Colonic mucosa (tissue), 4 donors: ENCODE data around the gene KRTAP4-12. TPM values are rescaled to one million over a fixed set of nuclear protein-coding genes. Genes with fewer than 3 reads are reported as not detected.

Experiments
- DNase-seq: peaks from one replicate; pipeline ENCODE4 v3.0.0-alpha.2; 2020
- H3K27ac ChIP-seq: fragments of 200-600 bp; one replicate; pipeline ENCODE4 v1.8.0; 2021
- H3K27me3 ChIP-seq: fragments of 200-600 bp; one replicate; pipeline ENCODE4 v1.8.0; 2021
- H3K36me3 ChIP-seq: fragments of 200-600 bp; one replicate; pipeline ENCODE4 v1.8.0; 2021
- H3K4me1 ChIP-seq: fragments of 200-600 bp; one replicate; pipeline ENCODE4 v1.8.0; 2021; ENCODE audit warnings: mild to moderate bottlenecking
- H3K4me3 ChIP-seq: fragments of 200-600 bp; one replicate; pipeline ENCODE4 v1.8.0; 2021
- H3K9ac ChIP-seq, 2 donors: one replicate each; pipeline ENCODE4 v1.7.0; 2013; ENCODE audit warnings: control low read depth in 2 of 2, low read depth in 2 of 2, low read length in 2 of 2
- H3K9me3 ChIP-seq: fragments of 200-600 bp; one replicate; pipeline ENCODE4 v1.8.0; 2021
- CTCF ChIP-seq: fragments of 200-600 bp; IDR thresholded peaks from one replicate; pipeline ENCODE4 v1.8.0; 2022; ENCODE audit warnings: antibody characterized with exemption, mild to moderate bottlenecking
- intact Hi-C: fragments of 100-400 bp; cut with DNase I; formaldehyde crosslinking; loops from one replicate; pipeline ENCODE4 v1.14.1; 2022
- total RNA-seq, 2 donors: library from RNA; stranded (reverse); fragmentation: NEBNext Ultra II Directional in 1 of 2; extraction: Animal tissue kit (Norgen Biotek cat#: 25700) in 1 of 2; gene quantifications; one replicate each; pipeline ENCODE4 v1.2.1, GENCODE V29; 2021
- donor health status: healthy.
- donor health status: DM: no; HTN: no; CAD: no.
- donor health status: DM: no; HTN: no; CAD: no.

The KRTAP4-12 gene
- total RNA-seq, 2 donors from 2014 or later: not detected

DNA sequence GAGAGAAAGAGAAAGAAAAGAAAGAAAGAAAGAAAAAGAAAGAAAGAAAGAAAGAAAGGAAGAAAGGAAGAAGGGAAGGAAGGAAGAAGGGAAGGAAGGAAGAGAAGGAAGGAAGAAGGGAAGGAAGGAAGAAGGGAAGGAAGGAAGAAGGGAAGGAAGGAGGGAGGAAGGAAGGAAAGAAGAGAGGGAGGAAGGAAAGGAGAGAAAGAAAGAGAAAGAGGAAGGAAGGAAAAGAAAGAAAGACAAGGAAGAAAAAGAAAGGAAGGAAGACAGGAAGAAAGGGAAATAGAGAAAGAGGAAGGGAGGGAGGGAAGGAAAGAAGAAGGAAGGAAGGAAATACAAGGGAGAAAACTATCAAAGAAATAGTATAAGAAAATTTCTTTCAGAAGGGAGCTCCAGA is 47.2 kb downstream of the KRTAP4-12 start:
- no peaks in the 10 kb centered on the region for H3K27me3 ChIP-seq
- no peak for TF ChIP-seq CTCF
- no peak overlapping the region for H3K4me3 ChIP-seq
- intact Hi-C loops: no loop called here
- DNase-seq: no peak
- no peaks in the 10 kb centered on the region for H3K36me3 ChIP-seq
- no peak overlapping the region for H3K27ac ChIP-seq
- H3K9me3 ChIP-seq: no peaks in the 10 kb centered on the region
- no peaks in the 10 kb centered on the region for H3K4me1 ChIP-seq
- H3K9ac ChIP-seq: no peak overlapping the region

DNA sequence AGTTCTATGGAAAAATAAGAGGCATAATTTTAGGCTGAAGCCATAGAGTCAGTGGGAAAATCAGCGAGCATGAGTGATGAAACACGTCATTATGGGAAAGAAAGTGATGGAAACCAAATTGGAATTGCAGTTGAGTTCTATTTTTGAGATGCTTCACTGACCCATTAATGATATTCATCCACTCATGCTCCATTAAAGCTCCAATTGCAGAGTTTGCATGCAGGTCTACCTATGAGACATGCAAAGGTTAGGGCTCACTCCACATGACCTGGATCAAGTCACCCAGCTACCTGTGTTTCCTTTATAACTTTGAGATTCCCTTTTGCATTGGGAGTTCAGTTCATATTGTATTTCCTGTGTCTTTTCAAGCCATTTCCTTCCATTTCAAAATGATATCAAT is 50.3 kb downstream of the KRTAP4-12 start:
- Histone ChIP-seq H3K27ac (no peak overlapping the region), H3K27me3 (no peaks in the 10 kb centered on the region), H3K36me3 (no peaks in the 10 kb centered on the region), H3K9ac (no peak overlapping the region), H3K4me1 (no peaks in the 10 kb centered on the region), H3K4me3 (no peak overlapping the region), H3K9me3 (no peaks in the 10 kb centered on the region)
- no peak for DNase-seq
- no peak for TF ChIP-seq CTCF
- intact Hi-C loops: no loop called here

Other genes starting within 250 kb of the KRTAP4-12 start
- 1,000 to 10,000 TPM; 1,610 to 1,735 TPM for gene KRT20, start 238.9 kb downstream of the KRTAP4-12 start, total RNA-seq
- 1 to 10 TPM in 1 of 2 donors, under 1 TPM in 1; 0.27 to 1.2 TPM for gene KRT23, start 186.5 kb downstream of the KRTAP4-12 start, total RNA-seq
- gene KRT39, start 157.2 kb downstream of the KRTAP4-12 start, total RNA-seq: not detected
- gene KRT40, start 139.9 kb downstream of the KRTAP4-12 start, total RNA-seq: under 1 TPM in 1 of 2 donors, not detected in 1; 0.32 TPM
- gene KRTAP3-3, start 130.0 kb downstream of the KRTAP4-12 start, total RNA-seq: not detected
- gene KRTAP3-2, start 124.3 kb downstream of the KRTAP4-12 start, total RNA-seq: not detected
- not detected for gene KRTAP3-1, start 115.1 kb downstream of the KRTAP4-12 start, total RNA-seq
- gene KRTAP1-5, start 97.0 kb downstream of the KRTAP4-12 start, total RNA-seq: not detected
- not detected for gene KRTAP1-4, start 94.0 kb downstream of the KRTAP4-12 start, total RNA-seq
- gene KRTAP1-3, start 89.3 kb downstream of the KRTAP4-12 start, total RNA-seq: not detected
- gene KRTAP1-1, start 82.7 kb downstream of the KRTAP4-12 start, total RNA-seq: not detected
- not detected for gene KRTAP2-1, start 76.9 kb downstream of the KRTAP4-12 start, total RNA-seq
- gene KRTAP2-2, start 69.0 kb downstream of the KRTAP4-12 start, total RNA-seq: not detected
- gene KRTAP2-3, start 64.1 kb downstream of the KRTAP4-12 start, total RNA-seq: not detected
- gene KRTAP2-4, start 58.3 kb downstream of the KRTAP4-12 start, total RNA-seq: not detected
- gene KRTAP4-7, start 40.0 kb downstream of the KRTAP4-12 start, total RNA-seq: not detected
- not detected for gene KRTAP4-8, start 26.0 kb downstream of the KRTAP4-12 start, total RNA-seq
- not detected for gene KRTAP4-16, start 22.0 kb downstream of the KRTAP4-12 start, total RNA-seq
- gene KRTAP4-9, start 18.8 kb downstream of the KRTAP4-12 start, total RNA-seq: not detected
- gene KRTAP4-11, start 5.8 kb downstream of the KRTAP4-12 start, total RNA-seq: not detected
- gene KRTAP4-6, start 16.4 kb upstream of the KRTAP4-12 start, total RNA-seq: not detected
- gene KRTAP4-5, start 25.6 kb upstream of the KRTAP4-12 start, total RNA-seq: not detected
- not detected for gene KRTAP4-4, start 36.6 kb upstream of the KRTAP4-12 start, total RNA-seq
- gene KRTAP4-3, start 44.0 kb upstream of the KRTAP4-12 start, total RNA-seq: not detected
- not detected for gene KRTAP4-2, start 54.0 kb upstream of the KRTAP4-12 start, total RNA-seq
- gene KRTAP4-1, start 60.7 kb upstream of the KRTAP4-12 start, total RNA-seq: under 1 TPM in 1 of 2 donors, not detected in 1; 0.53 TPM
- gene KRTAP9-1, start 65.7 kb upstream of the KRTAP4-12 start, total RNA-seq: not detected
- gene KRTAP9-2, start 102.5 kb upstream of the KRTAP4-12 start, total RNA-seq: not detected
- not detected for gene KRTAP9-3, start 108.3 kb upstream of the KRTAP4-12 start, total RNA-seq
- not detected for gene KRTAP9-8, start 113.8 kb upstream of the KRTAP4-12 start, total RNA-seq
- gene KRTAP9-4, start 125.5 kb upstream of the KRTAP4-12 start, total RNA-seq: not detected
- gene KRTAP9-9, start 131.2 kb upstream of the KRTAP4-12 start, total RNA-seq: not detected
- gene KRTAP9-6, start 141.2 kb upstream of the KRTAP4-12 start, total RNA-seq: not detected
- not detected for gene KRTAP9-7, start 151.5 kb upstream of the KRTAP4-12 start, total RNA-seq
- gene KRTAP29-1, start 178.7 kb upstream of the KRTAP4-12 start, total RNA-seq: not detected
- gene KRTAP16-1, start 185.1 kb upstream of the KRTAP4-12 start, total RNA-seq: not detected
- not detected for gene KRTAP17-1, start 191.5 kb upstream of the KRTAP4-12 start, total RNA-seq
- gene KRT33A, start 226.6 kb upstream of the KRTAP4-12 start, total RNA-seq: not detected
- not detected for gene KRT33B, start 245.6 kb upstream of the KRTAP4-12 start, total RNA-seq